ENCODE data around the gene SETDB1. TPM values are rescaled to one million over a fixed set of nuclear protein-coding genes. Genes with fewer than 3 reads are reported as not detected.
"Not testable (repeated sequence)": the region's sequence is repeated elsewhere in the genome, so short reads cannot be mapped to it uniquely, and the experiment has no call there.

Gene SETDB1
- total and polyA plus RNA-seq, 2 of the 8 experiments (the other 6 are each of a cell fraction or from before 2014, with no cell fraction given), result 27.5 to 48.8 TPM

GRCh38 chr1:150899795-150900194 is 26.4 kb upstream of the SETDB1 start:
- H3K27me3 ChIP-seq (replicated peaks in 1 of 4; ENCODE audit: control insufficient read depth in 3 of 4, extremely low read depth in 1 of 4, insufficient read depth in 3 of 4, low read length in 3 of 4); H3K23me2 ChIP-seq (ENCODE audit: low read depth, low read length); H2BK120ac ChIP-seq (replicated peaks; ENCODE audit: low read depth, low read length); H4K5ac ChIP-seq (ENCODE audit: insufficient read length, low read depth, low read length); H2BK5ac ChIP-seq (ENCODE audit: low read depth, low read length); H3K18ac ChIP-seq (ENCODE audit: extremely low read depth, low read length); H3K4me1 ChIP-seq (replicated peaks in 1 of 4; ENCODE audit: control insufficient read depth in 3 of 4, insufficient read depth in 4 of 4, low read length in 3 of 4); FAIRE-seq; H3K79me2 ChIP-seq (ENCODE audit: control insufficient read depth in 1 of 2, insufficient read depth in 2 of 2, low read length in 2 of 2); H3K9ac ChIP-seq (replicated peaks in 1 of 4; ENCODE audit: extremely low read depth in 1 of 4, low read depth in 3 of 4, low read length in 3 of 4); H3K4me2 ChIP-seq (ENCODE audit: insufficient read depth in 1 of 2, low read depth in 2 of 2, low read length in 2 of 2); H3K27ac ChIP-seq (ENCODE audit: low read depth, low read length); H2BK15ac ChIP-seq (ENCODE audit: low read length); H4K91ac ChIP-seq (replicated peaks; ENCODE audit: insufficient read length, low read length); CTCF ChIA-PET (ENCODE audit: partially characterized antibody); H2BK12ac ChIP-seq (ENCODE audit: low read depth, low read length); H2AK5ac ChIP-seq (ENCODE audit: low read depth, low read length); H3K9me3 ChIP-seq (ENCODE audit: insufficient read depth in 2 of 2, low read depth in 1 of 2, low read length in 1 of 2); H3K36me3 ChIP-seq (ENCODE audit: control insufficient read depth in 2 of 4, insufficient read depth in 4 of 4, low read length in 3 of 4); H3K4me3 ChIP-seq (ENCODE audit: extremely low read depth in 1 of 4, insufficient read depth in 2 of 4, low read depth in 3 of 4, low read length in 4 of 4); H3K56ac ChIP-seq (replicated peaks; ENCODE audit: insufficient read length, low read depth, low read length); H3K23ac ChIP-seq (ENCODE audit: insufficient read length); H3K4ac ChIP-seq (replicated peaks; ENCODE audit: insufficient read length, low read depth, low read length); H3K14ac ChIP-seq (ENCODE audit: insufficient read length); H4K8ac ChIP-seq (ENCODE audit: extremely low read depth, insufficient read depth, low read length); H3K79me1 ChIP-seq (ENCODE audit: low read depth, low read length); DNase-seq (ENCODE audit: low read depth in 1 of 2, low spot score in 2 of 2); H2BK20ac ChIP-seq (ENCODE audit: low read length); H4K20me1 ChIP-seq (replicated peaks in 1 of 2; ENCODE audit: control insufficient read depth in 1 of 2, insufficient read depth in 2 of 2, low read length in 2 of 2): not testable (repeated sequence)
- H2AFZ ChIP-seq (ENCODE audit: low read length), result peak overlapping the region; percentile 57; the same call in 1 of the 2 replicates
- POLR2A ChIA-PET (ENCODE audit: partially characterized antibody), result interaction anchor here (1.7 kb wide), 1 partner anchor 26 kb away, joined by 5 read pairs; the partner anchor contains the start of gene SETDB1
- 0 out of 2 replicates have a peak, but pooled peaks have one; percentile 34 for TF ChIP-seq SRF (IDR thresholded peaks at IDR 0.05; ENCODE audit: low read depth, low read length)
- 98% methylated on average over 8 of the region's 8 CpGs; no CpG with 5 or more reads in 1 of the 2 experiments for WGBS, 2 experiments (ENCODE audit: extremely low coverage in 1 of 2, insufficient coverage in 1 of 2, insufficient read length in 1 of 2, insufficient replicate concordance in 2 of 2, low coverage in 1 of 2, low lambda C conversion rate in 2 of 2, missing lambda C conversion rate in 1 of 2)

Measured in H1 (cell line).